Prostate gland (tissue), 2 donors: ENCODE measurements around the gene PEAR1.

Experiments
- POLR2A ChIP-seq: fragments of 450-650 bp; IDR thresholded peaks from one replicate; pipeline ENCODE4 v1.6.1; 2016; ENCODE audit warnings: antibody characterized with exemption, mild to moderate bottlenecking
- POLR2AphosphoS5 ChIP-seq: sonication (generic); formaldehyde crosslinking; IDR thresholded peaks from one replicate; pipeline ENCODE4 v1.6.1; 2017; ENCODE audit warnings: antibody characterized with exemption
- TF ChIP-seq, protein P1 (sequence below), 4 experiments: fragments of 200-600 bp in 2 of 4; fragments of 450-650 bp in 2 of 4; sonication (generic) in 2 of 4; IDR thresholded peaks; 1 replicate in 3 of 4; 2 replicates in 1 of 4; pipeline ENCODE4 v1.5.1; 2016 to 2019; ENCODE audit warnings: antibody characterized with exemption in 4 of 4, mild to moderate bottlenecking in 2 of 4, moderate library complexity in 2 of 4

DNA sequence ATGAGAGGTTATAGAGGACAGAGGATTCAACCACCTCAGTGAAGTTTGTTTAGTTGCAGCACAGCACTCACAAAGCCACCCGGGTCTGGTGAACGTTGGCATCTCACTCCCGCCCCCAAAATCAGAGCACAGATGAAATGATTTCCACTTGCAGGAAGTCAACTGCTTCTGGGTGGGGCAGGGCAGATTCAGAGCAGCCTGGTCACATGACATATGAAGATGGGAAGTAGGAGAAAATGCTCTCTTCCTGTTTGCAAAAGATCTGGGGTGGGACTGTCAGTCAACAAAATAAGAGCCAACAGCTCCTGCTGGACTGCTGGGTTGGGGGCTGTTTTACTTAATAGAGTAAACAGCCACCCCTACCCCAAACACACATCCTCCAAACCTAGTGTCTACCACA is 70.1 kb downstream of the PEAR1 start:
- TF ChIP-seq, protein P1, sequence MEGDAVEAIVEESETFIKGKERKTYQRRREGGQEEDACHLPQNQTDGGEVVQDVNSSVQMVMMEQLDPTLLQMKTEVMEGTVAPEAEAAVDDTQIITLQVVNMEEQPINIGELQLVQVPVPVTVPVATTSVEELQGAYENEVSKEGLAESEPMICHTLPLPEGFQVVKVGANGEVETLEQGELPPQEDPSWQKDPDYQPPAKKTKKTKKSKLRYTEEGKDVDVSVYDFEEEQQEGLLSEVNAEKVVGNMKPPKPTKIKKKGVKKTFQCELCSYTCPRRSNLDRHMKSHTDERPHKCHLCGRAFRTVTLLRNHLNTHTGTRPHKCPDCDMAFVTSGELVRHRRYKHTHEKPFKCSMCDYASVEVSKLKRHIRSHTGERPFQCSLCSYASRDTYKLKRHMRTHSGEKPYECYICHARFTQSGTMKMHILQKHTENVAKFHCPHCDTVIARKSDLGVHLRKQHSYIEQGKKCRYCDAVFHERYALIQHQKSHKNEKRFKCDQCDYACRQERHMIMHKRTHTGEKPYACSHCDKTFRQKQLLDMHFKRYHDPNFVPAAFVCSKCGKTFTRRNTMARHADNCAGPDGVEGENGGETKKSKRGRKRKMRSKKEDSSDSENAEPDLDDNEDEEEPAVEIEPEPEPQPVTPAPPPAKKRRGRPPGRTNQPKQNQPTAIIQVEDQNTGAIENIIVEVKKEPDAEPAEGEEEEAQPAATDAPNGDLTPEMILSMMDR (IDR thresholded peaks at IDR 0.05): no peak
- TF ChIP-seq POLR2A (no peak), POLR2AphosphoS5 (no peak)
